Renal cortex interstitium (tissue), 11 donors: ENCODE measurements around the gene LKAAEAR1. TPM values are rescaled to one million over a fixed set of nuclear protein-coding genes. Genes with fewer than 3 reads are reported as not detected.

Source experiments
- DNase-seq, 11 donors: peaks; one replicate each; pipeline ENCODE4 v3.0.0-alpha.2; 2013; ENCODE audit warnings: low read depth in 9 of 11, low spot score in 4 of 11; ENCODE audit errors: extremely low read depth in 1 of 11
- polyA plus RNA-seq, 3 donors: library from polyadenylated mRNA; unstranded; fragments of 120-200 nt; gene quantifications; one replicate each; pipeline ENCODE4 v1.2.1, GENCODE V29; 2013; ENCODE audit not compliant: insufficient read length in 3 of 3

LKAAEAR1 gene
- polyA plus RNA-seq, 3 donors: 0.40 TPM; not detected in 2

DNA sequence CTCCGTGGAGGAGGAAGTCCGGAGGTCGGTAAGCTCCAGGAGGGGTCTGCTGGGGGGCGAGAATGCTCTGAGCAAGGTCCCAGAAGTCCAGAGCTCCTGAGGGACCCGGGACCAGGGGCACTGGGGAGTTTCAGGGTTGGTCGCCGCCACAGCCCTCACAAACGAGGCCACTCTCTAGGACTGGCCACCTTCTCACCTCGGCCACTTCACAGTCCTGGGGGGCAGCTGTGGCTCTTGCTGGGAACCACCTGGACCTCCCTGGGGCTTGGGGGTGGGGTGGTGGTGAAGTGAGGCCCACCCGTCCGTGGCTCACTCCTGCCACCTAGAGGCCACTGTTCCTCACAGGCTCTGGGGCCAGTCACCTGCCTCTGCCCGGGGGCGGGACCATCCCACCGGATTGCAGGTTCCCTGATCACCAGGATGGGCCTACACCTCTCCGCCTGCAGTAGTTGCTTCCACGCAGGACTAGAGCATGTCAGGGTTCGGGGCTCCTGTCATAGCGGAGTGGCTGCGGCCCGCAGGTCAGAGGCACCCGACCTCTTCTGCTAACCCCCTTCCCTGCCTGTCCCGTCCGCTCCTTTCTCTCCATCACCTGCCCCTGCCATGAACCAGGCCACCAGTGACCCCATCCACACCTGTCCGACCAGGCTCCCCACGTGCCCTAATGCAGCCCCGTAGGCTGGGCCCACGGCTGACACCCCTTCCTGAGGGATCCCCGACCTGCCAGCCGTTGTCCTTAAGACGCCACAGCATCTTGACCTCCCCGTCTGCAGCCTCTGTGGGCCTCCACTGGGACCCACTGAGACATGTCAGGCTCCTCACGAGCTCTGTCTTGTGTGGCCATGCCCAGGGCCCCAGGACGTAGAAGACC lies 26.3 kb downstream of the LKAAEAR1 start:
- DNase-seq: peak in 3 of 11 donors; percentile 69 to 70 (median 69)

GRCh38 chr20:64056889-64057627 lies 27.1 kb downstream of the LKAAEAR1 start:
- no peak for DNase-seq

- DNase-seq: no peak
These were observed 27.6 kb downstream of the LKAAEAR1 start for GRCh38 chr20:64056639-64056888.

DNA sequence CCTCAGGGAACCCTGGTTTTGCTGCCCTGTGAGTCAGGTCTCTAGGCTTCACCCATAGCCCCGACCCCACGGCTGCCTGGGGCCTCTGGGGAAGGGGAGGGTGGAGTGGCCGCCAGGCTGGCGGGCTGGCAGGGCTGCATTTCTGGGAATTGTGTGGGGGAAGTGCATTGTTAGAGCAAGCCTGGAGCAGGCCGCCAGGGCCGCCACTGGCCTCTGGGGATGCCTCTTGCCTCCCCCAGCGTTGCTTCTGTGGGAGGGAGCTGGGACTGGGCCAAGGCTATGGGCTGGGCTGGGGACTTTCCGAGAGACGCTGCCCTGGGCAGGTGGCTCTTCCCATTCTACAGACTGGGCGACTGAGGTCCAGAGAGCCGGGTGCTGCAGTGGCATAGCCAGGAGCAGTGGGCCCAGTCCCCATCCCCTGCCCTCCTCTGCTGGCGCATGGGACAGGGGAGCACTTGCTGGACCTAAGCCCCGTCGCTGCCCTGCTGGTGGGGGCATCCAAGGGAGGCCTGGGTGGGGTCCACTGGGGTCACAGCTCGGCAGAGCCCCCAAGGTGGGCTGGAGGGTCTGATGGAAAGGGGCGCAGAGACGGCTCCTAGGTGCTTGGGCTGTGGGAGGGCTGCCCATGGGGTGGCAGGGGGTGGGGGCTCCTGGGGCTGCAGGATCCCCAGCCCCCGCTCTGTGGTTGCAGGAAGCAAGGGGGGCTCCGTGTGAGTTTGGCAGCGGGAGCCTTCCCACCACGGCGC lies 28.1 kb downstream of the LKAAEAR1 start:
- DNase-seq: no peak

- no peak for DNase-seq
These were observed 28.8 kb downstream of the LKAAEAR1 start for GRCh38 chr20:64055396-64055892.

DNA sequence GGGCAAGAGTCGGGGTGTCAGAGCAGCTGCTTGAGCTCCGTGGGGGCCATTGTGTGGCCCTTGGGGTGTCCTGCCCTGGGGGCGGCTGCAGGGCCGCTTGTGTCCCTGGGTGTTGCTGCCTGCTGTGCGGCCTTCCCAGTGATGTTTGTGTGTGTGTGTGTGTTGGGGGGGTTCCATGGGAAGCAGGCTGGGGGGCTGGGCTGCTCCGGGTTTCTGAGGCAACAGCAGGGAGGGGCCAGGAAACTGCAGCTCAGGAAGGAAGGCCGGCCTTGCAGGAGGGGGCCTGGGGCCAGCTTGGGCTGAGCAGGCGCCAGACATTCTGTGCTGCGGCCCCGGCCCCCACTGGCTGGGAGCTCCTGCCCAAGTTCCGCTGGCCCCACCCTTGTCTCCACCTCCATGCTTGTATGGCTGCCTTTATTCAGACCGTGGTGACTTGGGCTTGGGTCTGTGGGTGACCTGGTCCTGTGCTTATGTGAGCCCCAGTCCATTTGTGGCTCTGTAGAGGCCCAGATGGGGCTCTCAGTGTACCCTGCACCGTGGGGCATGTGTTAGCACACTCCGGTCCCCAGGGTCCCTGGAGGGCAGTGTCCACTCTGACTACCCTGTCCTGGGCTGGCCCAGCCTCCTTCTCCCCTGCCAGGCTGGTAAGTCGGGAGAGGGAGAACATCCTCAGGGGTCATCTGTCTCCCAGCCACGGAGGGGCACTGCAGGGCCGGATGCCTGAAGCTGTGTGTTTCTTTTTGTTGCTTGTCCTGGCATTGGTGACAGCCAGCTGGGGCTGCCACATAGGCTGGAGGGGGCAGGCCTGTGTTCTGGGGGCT lies 30.1 kb downstream of the LKAAEAR1 start:
- DNase-seq: no peak

DNA sequence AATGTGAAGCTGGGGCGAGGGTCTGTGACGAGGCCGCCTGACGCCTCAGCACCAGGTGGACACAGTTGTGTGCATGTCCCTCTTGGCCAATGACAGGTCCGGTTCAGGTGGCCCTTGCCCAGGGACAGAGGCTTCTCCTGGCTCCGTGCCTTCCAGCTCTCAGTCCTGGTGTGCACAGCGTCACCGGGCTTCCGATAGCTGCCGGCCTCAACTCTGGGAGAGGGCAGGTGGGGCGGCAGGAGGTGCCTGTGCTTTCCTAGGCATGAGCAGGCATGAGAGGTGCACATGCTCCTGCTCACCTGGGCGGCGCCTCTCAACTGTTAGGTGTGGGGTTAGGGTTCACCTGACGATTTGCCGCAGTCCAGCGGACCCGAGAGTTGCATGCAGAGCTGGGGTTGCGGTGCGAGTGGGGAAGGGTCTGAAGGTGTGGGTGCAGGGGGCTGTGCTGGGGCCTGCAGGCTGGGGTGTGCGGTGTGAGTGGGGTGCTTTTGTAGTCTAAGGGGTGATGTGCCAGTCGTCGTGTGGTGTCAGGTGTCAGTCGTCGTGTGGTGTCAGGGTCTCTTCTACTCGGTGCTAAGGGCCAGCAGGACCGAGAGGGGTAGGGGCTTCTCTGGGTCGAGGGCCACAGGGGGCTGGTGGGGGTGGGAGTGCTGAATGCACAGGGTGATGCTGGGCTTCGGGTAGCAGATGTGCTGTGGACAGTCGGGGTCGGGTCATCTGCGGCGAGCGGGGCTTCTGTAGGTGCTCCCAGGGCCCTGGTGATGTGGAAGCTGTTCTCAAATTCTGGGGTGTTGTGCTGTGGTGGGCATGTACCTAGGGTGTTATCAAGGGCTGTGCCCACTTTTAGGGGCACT lies 31.0 kb downstream of the LKAAEAR1 start:
- no peak for DNase-seq

- no peak for DNase-seq
These were observed 31.9 kb downstream of the LKAAEAR1 start for GRCh38 chr20:64052326-64052722.

- no peak for DNase-seq
These were observed 32.5 kb downstream of the LKAAEAR1 start for GRCh38 chr20:64051561-64052325.

DNA sequence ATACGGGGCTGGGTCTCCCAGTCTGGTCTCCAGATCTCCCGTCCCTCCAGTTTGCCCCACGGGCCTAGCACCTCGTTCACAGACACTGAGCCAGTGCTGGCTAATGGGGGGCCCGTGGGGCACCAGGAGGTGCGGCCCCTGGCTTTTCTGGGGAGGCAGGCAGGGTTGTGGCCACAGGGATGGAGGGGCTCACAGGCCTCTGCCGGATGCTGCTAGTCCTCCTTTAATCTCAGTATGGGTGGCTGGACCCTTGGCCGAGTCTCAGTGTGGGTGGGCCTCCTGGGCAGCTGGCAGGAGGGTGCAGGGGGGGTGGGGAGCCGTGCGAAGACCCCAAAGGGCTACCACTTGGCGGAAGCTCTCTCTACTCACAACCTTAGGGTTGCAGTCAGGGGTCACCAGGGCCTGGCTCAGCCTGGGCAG lies 33.2 kb downstream of the LKAAEAR1 start:
- no peak for DNase-seq

GRCh38 chr20:64050261-64051032 lies 33.8 kb downstream of the LKAAEAR1 start:
- DNase-seq: no peak

GRCh38 chr20:64049878-64050260 lies 34.3 kb downstream of the LKAAEAR1 start:
- DNase-seq: no peak

- DNase-seq: no peak
These were observed 34.9 kb downstream of the LKAAEAR1 start, which contains the start of gene SOX18 for GRCh38 chr20:64049060-64049877. SOX18 (minus strand) TSS chr20:64049639; CDS start chr20:64049516, 123 bp downstream.

GRCh38 chr20:64048402-64049044 lies 35.7 kb downstream of the LKAAEAR1 start:
- DNase-seq: no peak

GRCh38 chr20:64047968-64048401 lies 36.2 kb downstream of the LKAAEAR1 start:
- DNase-seq: no peak
